HepG2 (cell line): ENCODE data around the gene MNT. TPM values are rescaled to one million over a fixed set of nuclear protein-coding genes. Genes with fewer than 3 reads are reported as not detected.

Experiments
- HMG20B ChIP-seq: conservative IDR thresholded peaks from 2 replicates; pipeline ENCODE4 v1.6.1; 2016; ENCODE audit warnings: missing genetic modification reagents, missing compliant biosample characterization
- KDM4B ChIP-seq: sonication (generic); formaldehyde crosslinking; IDR thresholded peaks from 2 replicates; pipeline ENCODE4 v1.4.0; 2020; ENCODE audit warnings: missing genetic modification reagents
- MED1 ChIP-seq: sonication (generic); formaldehyde crosslinking; IDR thresholded peaks from 2 replicates; pipeline ENCODE4 v1.4.0; 2020; ENCODE audit warnings: missing genetic modification reagents
- NR3C1 ChIP-seq: sonication (generic); formaldehyde crosslinking; IDR thresholded peaks from 2 replicates; pipeline ENCODE4 v1.4.0; 2020; ENCODE audit warnings: missing genetic modification reagents
- PRPF4 ChIP-seq: fragments of 200-400 bp; formaldehyde crosslinking; IDR thresholded peaks from 2 replicates; pipeline ENCODE4 v1.6.1; 2016; ENCODE audit warnings: low read length, low read depth; ENCODE audit not compliant: poor library complexity, severe bottlenecking
- RELA ChIP-seq: sonication (generic); formaldehyde crosslinking; IDR thresholded peaks from 2 replicates; pipeline ENCODE4 v1.4.0; 2020; ENCODE audit warnings: missing genetic modification reagents
- SIN3A ChIP-seq: IDR thresholded peaks from 2 replicates; pipeline ENCODE4 v1.6.1; 2011; ENCODE audit warnings: low read depth, mild to moderate bottlenecking, control low read depth, low read length, borderline replicate concordance
- ZMYM3 ChIP-seq: sonication (generic); formaldehyde crosslinking; IDR thresholded peaks from 2 replicates; pipeline ENCODE4 v1.5.1; 2020; ENCODE audit warnings: mild to moderate bottlenecking, missing genetic modification reagents
- ZNF431 ChIP-seq: sonication (generic); formaldehyde crosslinking; IDR thresholded peaks from 2 replicates; pipeline ENCODE4 v1.9.0; 2022; ENCODE audit warnings: missing genetic modification reagents, low read depth, mild to moderate bottlenecking, borderline replicate concordance
- ZNF552 ChIP-seq: sonication (generic); formaldehyde crosslinking; IDR thresholded peaks from 2 replicates; pipeline ENCODE4 v1.9.0; 2022; ENCODE audit warnings: missing genetic modification reagents, mild to moderate bottlenecking, borderline replicate concordance
- ZNF746 ChIP-seq: sonication (generic); formaldehyde crosslinking; IDR thresholded peaks from 2 replicates; pipeline ENCODE4 v1.8.0; 2022; ENCODE audit warnings: mild to moderate bottlenecking, missing genetic modification reagents
- polyA plus RNA-seq, 8 experiments: library from polyadenylated mRNA; depleted of rRNA in 3 of 8; stranded (reverse) in 7 of 8; unstranded in 1 of 8; fragments of >200 nt; fragmentation: Illumina TruSeq in 4 of 8; extraction: Trizol in 4 of 8; gene quantifications; 2 replicates each; pipeline versions ENCODE4 v1.2.1 to v1.2.3, GENCODE V29; 2011 to 2016; ENCODE audit warnings: low read depth in 4 of 8, missing spikeins in 1 of 8, mixed read lengths in 1 of 8; ENCODE audit not compliant: insufficient read depth in 1 of 8
- total RNA-seq, 5 experiments: library from RNA; depleted of rRNA; stranded (reverse); fragments of >200 nt; fragmentation: Illumina TruSeq; extraction: Trizol; gene quantifications; 2 replicates each; pipeline ENCODE4 v1.2.3, GENCODE V29; 2016; ENCODE audit warnings: low read depth in 1 of 5
- TF ChIP-seq, protein P1 (sequence below): sonication (generic); formaldehyde crosslinking; IDR thresholded peaks from 2 replicates; pipeline ENCODE4 v1.5.1; 2020; ENCODE audit warnings: mild to moderate bottlenecking, missing genetic modification reagents
- TF ChIP-seq, protein P2 (sequence below): sonication (generic); formaldehyde crosslinking; IDR thresholded peaks from 2 replicates; pipeline ENCODE4 v1.5.0; 2020; ENCODE audit warnings: mild to moderate bottlenecking, missing genetic modification reagents
- TF ChIP-seq, protein P3 (sequence below): sonication (generic); formaldehyde crosslinking; IDR thresholded peaks from 2 replicates; pipeline ENCODE4 v1.9.0; 2021; ENCODE audit warnings: mild to moderate bottlenecking, missing genetic modification reagents
- TF ChIP-seq, protein P4 (sequence below): IDR thresholded peaks from 2 replicates; pipeline ENCODE4 v1.6.1; 2016; ENCODE audit warnings: mild to moderate bottlenecking
- TF ChIP-seq, protein P5 (sequence below): IDR thresholded peaks from 2 replicates; pipeline ENCODE4 v1.6.1; 2016; ENCODE audit warnings: low read depth, borderline replicate concordance

The MNT gene
- total and polyA plus RNA-seq, 2 of the 13 experiments (the other 11 are each of a cell fraction or from before 2014, with no cell fraction given): 2.1 to 3.5 TPM

DNA sequence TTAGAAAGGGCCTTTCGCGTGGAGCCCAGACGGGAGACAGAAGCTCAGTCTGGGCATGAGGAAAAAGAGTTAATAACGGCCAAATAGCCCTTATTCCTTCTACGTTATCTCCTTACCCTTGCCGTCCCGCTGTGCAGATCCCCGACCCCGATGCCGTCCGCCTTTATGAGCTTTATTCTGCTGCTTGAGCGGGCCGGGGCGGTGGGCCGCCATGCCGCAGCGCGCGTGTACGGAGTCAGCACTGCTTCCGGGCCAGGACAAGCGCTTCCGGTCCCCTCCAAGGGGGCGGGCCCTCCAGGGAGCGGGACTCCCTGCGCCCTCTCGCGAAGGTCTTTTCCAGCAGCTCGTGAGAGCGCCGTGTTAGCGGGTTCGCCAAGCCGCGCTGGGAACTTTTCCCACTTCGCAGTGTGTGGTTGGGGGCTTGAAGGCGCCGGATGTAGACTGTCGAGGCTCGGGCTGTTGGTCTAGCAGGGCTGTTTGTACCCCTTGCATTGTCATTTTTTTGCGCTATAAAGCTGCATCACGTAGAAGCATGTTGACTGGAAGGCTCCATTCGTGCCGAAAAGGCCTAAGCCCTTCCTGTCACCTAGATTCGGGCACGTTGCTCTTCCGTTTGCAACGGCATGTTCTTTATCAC, 64.5 kb downstream of the MNT start, which contains the start of gene TSR1 (continued):
- TF ChIP-seq, protein P1, sequence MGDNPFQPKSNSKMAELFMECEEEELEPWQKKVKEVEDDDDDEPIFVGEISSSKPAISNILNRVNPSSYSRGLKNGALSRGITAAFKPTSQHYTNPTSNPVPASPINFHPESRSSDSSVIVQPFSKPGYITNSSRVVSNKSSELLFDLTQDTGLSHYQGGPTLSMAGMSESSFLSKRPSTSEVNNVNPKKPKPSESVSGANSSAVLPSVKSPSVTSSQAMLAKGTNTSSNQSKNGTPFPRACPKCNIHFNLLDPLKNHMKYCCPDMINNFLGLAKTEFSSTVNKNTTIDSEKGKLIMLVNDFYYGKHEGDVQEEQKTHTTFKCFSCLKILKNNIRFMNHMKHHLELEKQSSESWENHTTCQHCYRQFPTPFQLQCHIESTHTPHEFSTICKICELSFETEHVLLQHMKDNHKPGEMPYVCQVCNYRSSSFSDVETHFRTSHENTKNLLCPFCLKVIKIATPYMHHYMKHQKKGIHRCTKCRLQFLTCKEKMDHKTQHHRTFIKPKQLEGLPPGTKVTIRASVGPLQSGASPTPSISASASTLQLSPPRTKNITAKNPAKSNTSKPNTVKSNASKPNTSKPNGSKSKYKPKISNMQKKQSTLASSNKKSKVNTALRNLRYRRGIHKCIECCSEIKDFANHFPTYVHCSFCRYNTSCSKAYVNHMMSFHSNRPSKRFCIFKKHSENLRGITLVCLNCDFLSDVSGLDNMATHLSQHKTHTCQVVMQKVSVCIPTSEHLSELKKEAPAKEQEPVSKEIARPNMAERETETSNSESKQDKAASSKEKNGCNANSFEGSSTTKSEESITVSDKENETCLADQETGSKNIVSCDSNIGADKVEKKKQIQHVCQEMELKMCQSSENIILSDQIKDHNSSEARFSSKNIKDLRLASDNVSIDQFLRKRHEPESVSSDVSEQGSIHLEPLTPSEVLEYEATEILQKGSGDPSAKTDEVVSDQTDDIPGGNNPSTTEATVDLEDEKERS (CRISPR knock-in tag): no peak
- peak; percentile 87 for TF ChIP-seq ZNF552 (CRISPR knock-in tag)
- TF ChIP-seq HMG20B: no peak
- TF ChIP-seq, protein P2, sequence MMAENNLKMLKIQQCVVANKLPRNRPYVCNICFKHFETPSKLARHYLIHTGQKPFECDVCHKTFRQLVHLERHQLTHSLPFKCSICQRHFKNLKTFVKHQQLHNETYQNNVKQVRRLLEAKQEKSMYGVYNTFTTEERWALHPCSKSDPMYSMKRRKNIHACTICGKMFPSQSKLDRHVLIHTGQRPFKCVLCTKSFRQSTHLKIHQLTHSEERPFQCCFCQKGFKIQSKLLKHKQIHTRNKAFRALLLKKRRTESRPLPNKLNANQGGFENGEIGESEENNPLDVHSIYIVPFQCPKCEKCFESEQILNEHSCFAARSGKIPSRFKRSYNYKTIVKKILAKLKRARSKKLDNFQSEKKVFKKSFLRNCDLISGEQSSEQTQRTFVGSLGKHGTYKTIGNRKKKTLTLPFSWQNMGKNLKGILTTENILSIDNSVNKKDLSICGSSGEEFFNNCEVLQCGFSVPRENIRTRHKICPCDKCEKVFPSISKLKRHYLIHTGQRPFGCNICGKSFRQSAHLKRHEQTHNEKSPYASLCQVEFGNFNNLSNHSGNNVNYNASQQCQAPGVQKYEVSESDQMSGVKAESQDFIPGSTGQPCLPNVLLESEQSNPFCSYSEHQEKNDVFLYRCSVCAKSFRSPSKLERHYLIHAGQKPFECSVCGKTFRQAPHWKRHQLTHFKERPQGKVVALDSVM (CRISPR knock-in tag): 0 out of 2 replicates have a peak, but pooled peaks have one; percentile 33
- TF ChIP-seq, protein P3, sequence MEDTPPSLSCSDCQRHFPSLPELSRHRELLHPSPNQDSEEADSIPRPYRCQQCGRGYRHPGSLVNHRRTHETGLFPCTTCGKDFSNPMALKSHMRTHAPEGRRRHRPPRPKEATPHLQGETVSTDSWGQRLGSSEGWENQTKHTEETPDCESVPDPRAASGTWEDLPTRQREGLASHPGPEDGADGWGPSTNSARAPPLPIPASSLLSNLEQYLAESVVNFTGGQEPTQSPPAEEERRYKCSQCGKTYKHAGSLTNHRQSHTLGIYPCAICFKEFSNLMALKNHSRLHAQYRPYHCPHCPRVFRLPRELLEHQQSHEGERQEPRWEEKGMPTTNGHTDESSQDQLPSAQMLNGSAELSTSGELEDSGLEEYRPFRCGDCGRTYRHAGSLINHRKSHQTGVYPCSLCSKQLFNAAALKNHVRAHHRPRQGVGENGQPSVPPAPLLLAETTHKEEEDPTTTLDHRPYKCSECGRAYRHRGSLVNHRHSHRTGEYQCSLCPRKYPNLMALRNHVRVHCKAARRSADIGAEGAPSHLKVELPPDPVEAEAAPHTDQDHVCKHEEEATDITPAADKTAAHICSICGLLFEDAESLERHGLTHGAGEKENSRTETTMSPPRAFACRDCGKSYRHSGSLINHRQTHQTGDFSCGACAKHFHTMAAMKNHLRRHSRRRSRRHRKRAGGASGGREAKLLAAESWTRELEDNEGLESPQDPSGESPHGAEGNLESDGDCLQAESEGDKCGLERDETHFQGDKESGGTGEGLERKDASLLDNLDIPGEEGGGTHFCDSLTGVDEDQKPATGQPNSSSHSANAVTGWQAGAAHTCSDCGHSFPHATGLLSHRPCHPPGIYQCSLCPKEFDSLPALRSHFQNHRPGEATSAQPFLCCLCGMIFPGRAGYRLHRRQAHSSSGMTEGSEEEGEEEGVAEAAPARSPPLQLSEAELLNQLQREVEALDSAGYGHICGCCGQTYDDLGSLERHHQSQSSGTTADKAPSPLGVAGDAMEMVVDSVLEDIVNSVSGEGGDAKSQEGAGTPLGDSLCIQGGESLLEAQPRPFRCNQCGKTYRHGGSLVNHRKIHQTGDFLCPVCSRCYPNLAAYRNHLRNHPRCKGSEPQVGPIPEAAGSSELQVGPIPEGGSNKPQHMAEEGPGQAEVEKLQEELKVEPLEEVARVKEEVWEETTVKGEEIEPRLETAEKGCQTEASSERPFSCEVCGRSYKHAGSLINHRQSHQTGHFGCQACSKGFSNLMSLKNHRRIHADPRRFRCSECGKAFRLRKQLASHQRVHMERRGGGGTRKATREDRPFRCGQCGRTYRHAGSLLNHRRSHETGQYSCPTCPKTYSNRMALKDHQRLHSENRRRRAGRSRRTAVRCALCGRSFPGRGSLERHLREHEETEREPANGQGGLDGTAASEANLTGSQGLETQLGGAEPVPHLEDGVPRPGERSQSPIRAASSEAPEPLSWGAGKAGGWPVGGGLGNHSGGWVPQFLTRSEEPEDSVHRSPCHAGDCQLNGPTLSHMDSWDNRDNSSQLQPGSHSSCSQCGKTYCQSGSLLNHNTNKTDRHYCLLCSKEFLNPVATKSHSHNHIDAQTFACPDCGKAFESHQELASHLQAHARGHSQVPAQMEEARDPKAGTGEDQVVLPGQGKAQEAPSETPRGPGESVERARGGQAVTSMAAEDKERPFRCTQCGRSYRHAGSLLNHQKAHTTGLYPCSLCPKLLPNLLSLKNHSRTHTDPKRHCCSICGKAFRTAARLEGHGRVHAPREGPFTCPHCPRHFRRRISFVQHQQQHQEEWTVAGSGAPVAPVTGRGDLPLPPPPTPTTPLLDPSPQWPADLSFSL (CRISPR knock-in tag): no peak; the same call in 1 of the 2 replicates
- TF ChIP-seq, protein P4, sequence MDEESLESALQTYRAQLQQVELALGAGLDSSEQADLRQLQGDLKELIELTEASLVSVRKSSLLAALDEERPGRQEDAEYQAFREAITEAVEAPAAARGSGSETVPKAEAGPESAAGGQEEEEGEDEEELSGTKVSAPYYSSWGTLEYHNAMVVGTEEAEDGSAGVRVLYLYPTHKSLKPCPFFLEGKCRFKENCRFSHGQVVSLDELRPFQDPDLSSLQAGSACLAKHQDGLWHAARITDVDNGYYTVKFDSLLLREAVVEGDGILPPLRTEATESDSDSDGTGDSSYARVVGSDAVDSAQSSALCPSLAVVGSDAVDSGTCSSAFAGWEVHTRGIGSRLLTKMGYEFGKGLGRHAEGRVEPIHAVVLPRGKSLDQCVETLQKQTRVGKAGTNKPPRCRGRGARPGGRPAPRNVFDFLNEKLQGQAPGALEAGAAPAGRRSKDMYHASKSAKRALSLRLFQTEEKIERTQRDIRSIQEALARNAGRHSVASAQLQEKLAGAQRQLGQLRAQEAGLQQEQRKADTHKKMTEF (CRISPR knock-in tag): peak; percentile 86
- no peak; the same call in 1 of the 2 replicates for TF ChIP-seq MED1 (CRISPR knock-in tag)
- no peak for TF ChIP-seq ZMYM3 (CRISPR knock-in tag)
- no peak for TF ChIP-seq NR3C1 (CRISPR knock-in tag)
- 0 out of 2 replicates have a peak, but pooled peaks have one; percentile 67 for TF ChIP-seq ZNF746 (CRISPR knock-in tag)
- no peak for TF ChIP-seq RELA
- no peak for TF ChIP-seq PRPF4
- TF ChIP-seq SIN3A: peak; percentile 89
- TF ChIP-seq KDM4B (CRISPR knock-in tag): peak; percentile 71; the same call in 1 of the 2 replicates
- no peak; the same call in 1 of the 2 replicates for TF ChIP-seq ZNF431 (CRISPR knock-in tag)
- TF ChIP-seq, protein P5, sequence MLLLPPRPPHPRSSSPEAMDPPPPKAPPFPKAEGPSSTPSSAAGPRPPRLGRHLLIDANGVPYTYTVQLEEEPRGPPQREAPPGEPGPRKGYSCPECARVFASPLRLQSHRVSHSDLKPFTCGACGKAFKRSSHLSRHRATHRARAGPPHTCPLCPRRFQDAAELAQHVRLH (CRISPR knock-in tag): peak; percentile 90
